ENCODE measurements around the gene GIMAP1. TPM values are rescaled to one million over a fixed set of nuclear protein-coding genes. Genes with fewer than 3 reads are reported as not detected.

GIMAP1 gene
- total RNA-seq, 2 donors from 2014 or later, result 0.99 to 3.9 TPM

GRCh38 chr7:150745876-150746275, 29.5 kb downstream of the GIMAP1 start:
- H3K36me3 ChIP-seq (replicated peaks in 1 of 2; ENCODE audit: insufficient read depth in 1 of 2, low read depth in 2 of 2), result no peaks in the 10 kb centered on the region
- ATAC-seq, result no peak
- H3K27ac ChIP-seq, result no peak overlapping the region
- H3K4me3 ChIP-seq, result no peak overlapping the region
- TF ChIP-seq POLR2A (IDR thresholded peaks at IDR 0.05), result no peak
- TF ChIP-seq CTCF (IDR thresholded peaks at IDR 0.05), result no peak
- intact Hi-C loops (cut with DNase I), result no loop called here
- no peaks in the 10 kb centered on the region for H3K9me3 ChIP-seq
- no peak for DNase-seq
- no peaks in the 10 kb centered on the region for H3K27me3 ChIP-seq
- peaks cover 6% of the 10 kb centered on the region for H3K4me1 ChIP-seq
- WGBS, 2 donors, result 64 to 79% methylated on average over 3 of the region's 3 CpGs

GRCh38 chr7:150746921-150747320, 30.5 kb downstream of the GIMAP1 start:
- 67 to 88% methylated on average over 6 of the region's 6 CpGs for WGBS, 2 donors
- H3K9me3 ChIP-seq, result no peaks in the 10 kb centered on the region
- DNase-seq (no peak), ATAC-seq (no peak)
- peaks cover 6% of the 10 kb centered on the region for H3K4me1 ChIP-seq
- TF ChIP-seq CTCF (IDR thresholded peaks at IDR 0.05) (no peak), POLR2A (IDR thresholded peaks at IDR 0.05) (no peak)
- intact Hi-C loops (cut with DNase I), result no loop called here
- no peaks in the 10 kb centered on the region for H3K27me3 ChIP-seq
- no peaks in the 10 kb centered on the region for H3K36me3 ChIP-seq (replicated peaks in 1 of 2; ENCODE audit: insufficient read depth in 1 of 2, low read depth in 2 of 2)
- H3K4me3 ChIP-seq, result no peak overlapping the region
- no peak overlapping the region for H3K27ac ChIP-seq

- Histone ChIP-seq H3K27me3 (no peaks in the 10 kb centered on the region), H3K9me3 (no peaks in the 10 kb centered on the region), H3K4me3 (no peak overlapping the region), H3K36me3 (replicated peaks in 1 of 2; ENCODE audit: insufficient read depth in 1 of 2, low read depth in 2 of 2) (no peaks in the 10 kb centered on the region), H3K27ac (no peak overlapping the region), H3K4me1 (peaks cover 6% of the 10 kb centered on the region)
- intact Hi-C loops (cut with DNase I), result no loop called here
- TF ChIP-seq POLR2A (IDR thresholded peaks at IDR 0.05) (no peak), CTCF (IDR thresholded peaks at IDR 0.05) (no peak)
- ATAC-seq (no peak), DNase-seq (no peak)
- WGBS, 2 donors, result 50 to 69% methylated on average over 4 of the region's 4 CpGs
Measured at GRCh38 chr7:150748376-150748775, 32.0 kb downstream of the GIMAP1 start.

- intact Hi-C loops (cut with DNase I), result no loop called here
- DNase-seq, result peak in 1 of 4 donors; percentile 43
- peak overlapping the region in 1 of 4 donors; percentile 40 for H3K27ac ChIP-seq
- peak; percentile 71 for ATAC-seq
- H3K27me3 ChIP-seq, result no peaks in the 10 kb centered on the region
- H3K4me1 ChIP-seq, result peaks cover 6% of the 10 kb centered on the region
- 17 to 23% methylated on average over 2 of the region's 2 CpGs for WGBS, 2 donors
- no peak overlapping the region for H3K4me3 ChIP-seq
- H3K9me3 ChIP-seq, result no peaks in the 10 kb centered on the region
- no peaks in the 10 kb centered on the region for H3K36me3 ChIP-seq (replicated peaks in 1 of 2; ENCODE audit: insufficient read depth in 1 of 2, low read depth in 2 of 2)
- TF ChIP-seq POLR2A (IDR thresholded peaks at IDR 0.05) (no peak), CTCF (IDR thresholded peaks at IDR 0.05) (no peak)
Measured at GRCh38 chr7:150751702-150752101, 35.3 kb downstream of the GIMAP1 start.

- Histone ChIP-seq H3K4me3 (no peak overlapping the region), H3K4me1 (peaks cover 6% of the 10 kb centered on the region), H3K9me3 (no peaks in the 10 kb centered on the region), H3K36me3 (replicated peaks in 1 of 2; ENCODE audit: insufficient read depth in 1 of 2, low read depth in 2 of 2) (no peaks in the 10 kb centered on the region), H3K27me3 (no peaks in the 10 kb centered on the region), H3K27ac (no peak overlapping the region)
- DNase-seq (peak in 1 of 4 donors; percentile 42), ATAC-seq (no peak)
- TF ChIP-seq CTCF (IDR thresholded peaks at IDR 0.05), result no peak
- TF ChIP-seq POLR2A (IDR thresholded peaks at IDR 0.05), result no peak
- WGBS, 2 donors, result 53 to 72% methylated on average over 6 of the region's 6 CpGs
- intact Hi-C loops (cut with DNase I), result no loop called here
Measured at GRCh38 chr7:150753239-150753638, 36.8 kb downstream of the GIMAP1 start.

Data from body of pancreas (tissue), 4 donors.